Hematopoietic multipotent progenitor cell treated with erythropoietin and hydrocortisone succinate and interleukin-3 and kit ligand, for 6 days (in vitro differentiated cells): Measurements from ENCODE around the gene TMTC4.
A peak's percentile ranks its signal among the peaks of the same experiment; 100 is the strongest.
"Not testable (repeated sequence)": the region's sequence is repeated elsewhere in the genome, so short reads cannot be mapped to it uniquely, and the experiment has no call there.

Source experiments
- DNase-seq: peaks from one replicate; pipeline ENCODE4 v3.0.0-alpha.2; 2015

TMTC4 gene

DNA sequence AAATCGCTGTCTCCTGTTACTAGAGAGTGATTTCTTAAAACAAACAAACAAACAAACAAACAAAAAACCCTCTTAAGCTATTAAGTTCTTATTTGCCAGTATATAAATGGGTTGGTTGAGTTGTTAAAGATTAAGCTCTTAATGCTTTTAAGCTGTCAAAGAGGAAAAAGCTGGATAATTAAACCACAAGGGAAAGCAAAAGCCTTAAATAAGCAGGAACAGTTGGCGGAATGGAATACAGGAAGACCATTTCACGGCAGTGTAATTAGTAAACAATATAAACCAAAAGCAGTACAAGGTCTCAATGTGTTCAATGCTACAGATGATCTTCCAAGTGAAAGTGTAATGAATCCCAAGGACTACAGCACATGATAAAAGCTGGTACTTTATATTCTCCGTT is 53.8 kb downstream of the TMTC4 start:
- DNase-seq: no peak

DNA sequence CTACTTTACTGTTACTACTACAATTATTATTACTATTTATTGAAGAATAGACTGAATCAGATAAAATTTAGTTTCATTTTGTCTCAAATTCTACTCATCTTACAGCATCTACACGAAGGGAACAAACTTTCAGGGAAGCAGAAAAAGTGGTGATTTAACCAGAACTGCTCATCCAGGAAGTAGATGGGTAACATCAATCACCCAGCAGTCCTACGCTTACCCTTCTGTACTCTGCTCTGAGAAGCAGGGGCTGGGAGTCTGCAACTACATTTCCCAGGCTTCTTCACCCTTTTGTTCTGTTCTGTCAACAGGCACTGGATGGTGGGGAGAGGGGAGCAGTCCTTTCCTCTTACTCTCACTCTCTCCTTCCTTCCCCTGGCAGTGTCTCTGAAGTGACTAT is 54.7 kb downstream of the TMTC4 start:
- no peak for DNase-seq

DNA sequence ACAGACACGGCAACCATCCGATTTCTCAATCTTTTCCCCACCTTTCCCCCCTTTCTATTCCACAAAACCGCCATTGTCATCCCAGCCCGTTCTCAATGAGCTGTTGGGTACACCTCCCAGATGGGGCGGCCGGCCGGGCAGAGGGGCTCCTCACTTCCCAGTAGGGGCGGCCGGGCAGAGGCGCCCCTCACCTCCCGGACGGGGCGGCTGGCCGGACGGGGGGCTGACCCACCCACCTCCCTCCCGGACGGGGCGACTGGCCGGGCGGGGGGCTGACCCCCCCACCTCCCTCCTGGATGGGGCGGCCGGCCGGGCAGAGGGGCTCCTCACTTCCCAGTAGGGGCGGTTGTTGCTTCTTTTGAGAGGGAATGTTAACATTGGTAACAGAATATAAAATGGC is 55.7 kb downstream of the TMTC4 start:
- not testable (repeated sequence) for DNase-seq

GRCh38 chr13:100613031-100613430 is 61.6 kb downstream of the TMTC4 start:
- no peak for DNase-seq

GRCh38 chr13:100611678-100612492 is 62.7 kb downstream of the TMTC4 start:
- peak; percentile 51 for DNase-seq

GRCh38 chr13:100610391-100611347 is 63.9 kb downstream of the TMTC4 start:
- DNase-seq: peak; percentile 59

DNA sequence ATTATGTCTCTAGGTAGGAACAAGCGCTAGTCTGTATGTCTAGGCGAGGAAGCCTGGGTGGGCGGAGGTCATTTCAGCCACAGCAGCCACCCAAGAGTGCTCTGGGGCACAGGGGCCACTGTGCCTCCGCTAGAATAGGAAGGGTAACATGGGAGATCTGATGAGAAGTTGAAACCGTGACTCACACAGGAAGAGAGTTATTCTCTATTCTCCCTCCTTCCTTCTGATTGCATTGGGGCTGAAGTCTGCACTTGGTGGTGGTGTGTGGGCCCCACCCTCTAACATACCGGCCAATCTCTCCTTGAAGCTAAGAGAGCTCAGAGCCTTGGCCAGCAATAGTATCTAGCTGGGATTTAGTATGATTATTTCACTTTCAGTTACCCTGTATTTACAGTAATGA is 65.7 kb downstream of the TMTC4 start:
- peak; percentile 62 for DNase-seq

DNA sequence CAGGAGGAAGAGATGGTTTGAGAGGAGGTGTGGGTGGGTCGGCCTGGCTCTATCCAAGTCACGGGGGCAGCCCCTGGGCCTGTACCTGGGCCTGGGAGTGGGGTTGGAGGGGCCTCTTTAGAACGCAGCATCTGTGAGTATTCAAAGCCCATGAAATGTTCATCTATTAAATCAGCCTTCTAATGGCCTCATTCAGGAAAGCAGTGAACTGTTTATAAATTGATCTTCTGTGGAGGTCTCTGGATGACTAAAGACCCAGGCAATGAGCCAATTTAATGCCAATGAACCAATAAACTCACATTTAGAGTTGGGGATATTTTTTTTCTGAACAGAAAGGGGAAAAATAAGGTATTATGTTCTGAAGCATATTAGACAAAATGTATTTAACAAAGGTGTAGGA is 66.1 kb downstream of the TMTC4 start:
- no peak for DNase-seq

DNA sequence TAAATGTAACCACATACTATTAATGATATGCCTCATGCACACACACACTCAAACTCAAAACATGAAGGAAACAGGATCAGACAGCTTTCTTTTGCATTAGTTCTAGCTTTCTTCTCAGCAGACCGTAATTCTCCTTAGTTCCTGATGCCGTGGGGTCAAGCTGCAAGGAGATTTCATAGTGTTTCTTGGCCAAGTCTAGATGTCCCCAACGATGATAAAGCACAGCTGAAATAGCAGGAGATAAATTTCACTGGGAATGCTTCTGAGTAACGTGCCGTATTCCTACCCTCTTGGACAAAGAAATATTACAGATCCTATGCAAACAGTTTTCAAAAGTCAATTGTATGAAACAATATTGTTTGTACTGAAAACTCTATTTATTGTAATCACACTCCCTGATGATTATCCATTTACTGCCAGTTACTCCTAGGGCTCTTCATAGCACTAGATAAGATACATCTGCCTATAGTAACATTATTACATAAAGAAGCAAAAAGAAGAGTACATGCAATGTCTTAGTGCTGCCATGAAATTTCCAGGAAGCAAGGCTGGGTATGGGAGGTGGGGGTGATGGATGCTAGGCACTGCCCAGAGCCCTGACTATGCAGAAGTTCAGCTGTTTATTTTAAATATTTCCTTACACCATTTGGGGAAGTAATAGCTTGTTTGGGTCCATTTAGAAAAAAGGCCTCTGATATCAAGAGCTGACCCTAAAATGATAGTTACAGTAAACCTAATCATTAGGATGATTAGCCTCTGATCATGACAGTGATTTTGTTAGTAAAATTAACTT is 69.5 kb downstream of the TMTC4 start:
- DNase-seq: no peak

DNA sequence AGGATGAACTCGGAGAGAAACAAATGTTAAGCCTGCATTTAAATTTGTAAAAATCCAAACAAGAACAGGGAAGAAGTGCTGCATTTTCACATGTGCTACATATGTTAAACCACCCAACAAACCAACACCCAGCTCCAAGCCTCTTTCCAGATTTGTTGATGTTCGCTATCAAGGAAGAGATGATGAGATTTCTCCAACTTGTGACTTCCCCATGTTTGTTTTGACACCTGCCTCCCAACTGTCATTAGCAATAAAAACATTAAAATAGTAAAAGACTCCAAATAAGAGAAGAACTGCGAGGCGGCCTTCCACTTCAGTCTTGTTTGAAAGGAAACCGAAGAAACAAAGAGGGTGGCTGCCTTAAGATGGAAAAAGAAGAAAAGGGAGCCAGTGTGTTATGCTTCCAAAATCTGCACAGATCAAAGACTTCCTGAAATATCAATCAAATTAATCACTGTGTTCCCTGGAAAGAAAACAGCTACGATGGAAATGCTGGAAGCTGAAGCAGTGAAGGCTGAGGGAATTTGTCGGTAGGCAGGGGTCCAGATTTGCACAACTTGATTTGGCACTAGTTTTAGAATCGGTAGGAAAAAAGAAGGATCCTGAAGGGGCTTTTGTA is 72.0 kb downstream of the TMTC4 start:
- no peak for DNase-seq

DNA sequence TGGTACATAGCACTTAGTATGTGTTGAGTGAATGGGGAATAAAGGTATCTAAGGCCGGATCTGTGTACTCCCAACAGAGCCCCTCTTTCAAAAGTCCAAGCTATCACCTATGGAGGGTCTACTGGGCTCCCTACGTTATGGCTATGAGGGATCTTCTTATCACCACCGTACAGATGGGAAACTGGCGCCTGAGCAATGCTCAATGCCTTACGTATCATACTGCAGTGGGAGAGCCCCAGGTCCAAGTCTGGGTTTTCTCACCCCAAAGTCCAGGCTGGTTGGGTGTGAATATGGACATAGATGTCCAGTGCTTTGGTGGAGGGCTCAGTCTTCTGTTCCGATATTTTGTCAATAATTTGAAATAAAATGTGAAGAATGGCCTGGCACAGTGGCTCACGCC is 72.9 kb downstream of the TMTC4 start:
- no peak for DNase-seq

GRCh38 chr13:100600915-100601314 is 73.7 kb downstream of the TMTC4 start:
- DNase-seq: peak; percentile 47

DNA sequence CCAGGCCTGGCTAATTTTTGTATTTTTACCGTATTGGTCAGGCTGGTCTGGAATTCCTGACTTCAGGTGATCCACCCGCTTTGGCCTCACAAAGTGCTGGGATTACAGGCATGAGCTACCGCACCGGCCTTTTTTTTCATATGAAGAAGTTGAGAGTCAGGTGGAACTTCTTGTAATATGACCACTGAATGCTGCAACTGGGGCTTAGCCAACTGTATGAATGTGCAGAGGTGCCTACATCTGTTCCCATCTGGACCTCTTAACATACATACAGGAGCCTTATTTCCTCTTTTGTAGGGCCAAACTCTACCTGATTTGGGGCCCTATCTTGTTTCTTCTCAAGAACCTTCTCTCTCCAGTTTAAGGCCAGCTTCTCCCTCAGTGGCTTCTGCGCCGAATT is 74.1 kb downstream of the TMTC4 start:
- DNase-seq: no peak

DNA sequence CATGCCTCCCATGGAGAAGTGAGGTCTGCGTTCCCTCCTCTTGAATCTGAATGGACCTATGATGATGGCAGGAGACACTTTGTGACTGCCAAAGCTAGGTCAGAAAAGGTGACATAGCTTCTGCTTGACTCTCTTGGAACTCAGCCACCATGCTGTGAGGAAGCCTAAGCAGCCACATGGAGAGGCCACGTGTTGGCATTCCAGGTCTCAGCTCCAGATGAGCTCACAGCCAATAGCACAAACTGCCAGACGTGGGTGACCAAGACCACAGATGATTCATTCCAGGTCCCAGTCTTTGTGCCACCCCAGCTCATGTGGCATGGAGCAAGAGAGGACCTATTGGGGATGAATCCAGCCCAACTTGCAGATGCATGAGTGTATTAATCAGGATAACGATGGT is 77.3 kb downstream of the TMTC4 start:
- DNase-seq: no peak

GRCh38 chr13:100596516-100596915 is 78.1 kb downstream of the TMTC4 start:
- DNase-seq: no peak

DNA sequence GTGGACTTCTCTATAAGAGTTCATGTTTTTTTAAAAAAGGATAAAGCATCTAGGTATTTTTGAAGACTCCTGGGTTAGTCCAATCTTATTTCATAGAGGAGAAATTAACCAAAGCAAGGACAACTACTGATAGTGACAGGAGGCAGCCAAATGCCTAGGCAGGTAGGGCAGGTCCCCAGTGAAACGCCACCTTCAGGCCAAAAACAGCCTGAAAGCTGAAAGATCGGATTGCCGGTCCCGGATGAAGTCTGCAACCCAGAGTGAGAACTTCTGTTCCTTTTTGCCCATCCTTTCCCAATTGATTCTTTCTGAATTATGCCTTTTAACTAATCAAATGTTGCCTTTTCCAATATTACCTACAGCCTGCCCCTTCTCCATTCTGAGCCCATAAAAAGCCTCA is 79.9 kb downstream of the TMTC4 start:
- no peak for DNase-seq

- DNase-seq: no peak
These were observed 80.3 kb downstream of the TMTC4 start for GRCh38 chr13:100594255-100594654.

- no peak for DNase-seq
These were observed 85.3 kb downstream of the TMTC4 start for GRCh38 chr13:100589178-100589725.

- DNase-seq: peak; percentile 81
These were observed 86.0 kb downstream of the TMTC4 start, which contains the start of gene GGACT for GRCh38 chr13:100588331-100589177. Gene GGACT, minus strand, starts transcription at chr13:100588789. Its CDS starts 56,198 bp downstream, at chr13:100532591.

GRCh38 chr13:100584896-100585295 is 89.7 kb downstream of the TMTC4 start:
- DNase-seq: no peak

DNA sequence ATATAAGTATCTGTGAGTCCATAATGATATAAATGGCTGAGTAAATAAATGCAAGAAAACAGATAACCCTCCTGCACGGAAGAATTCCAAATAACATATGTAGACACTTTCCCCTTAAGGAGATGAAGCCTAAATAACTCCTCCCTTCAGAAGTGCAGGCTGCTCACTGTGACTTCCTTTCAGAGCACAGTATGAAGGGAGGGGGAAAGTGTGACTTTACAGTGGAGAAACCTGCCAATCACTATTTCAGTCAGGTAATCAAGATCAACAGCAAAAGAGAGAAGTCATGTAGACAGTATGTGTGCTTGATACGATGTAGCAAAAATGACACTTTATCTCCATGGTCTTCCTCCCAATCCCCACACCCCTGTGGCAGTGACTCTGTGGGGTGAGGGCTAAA is 93.1 kb downstream of the TMTC4 start:
- DNase-seq: no peak
